ENCODE data around the gene OR14K1. TPM values are rescaled to one million over a fixed set of nuclear protein-coding genes. Genes with fewer than 3 reads are reported as not detected.
"Not testable (repeated sequence)": the region's sequence is repeated elsewhere in the genome, so short reads cannot be mapped to it uniquely, and the experiment has no call there.

Gene OR14K1, protein sequence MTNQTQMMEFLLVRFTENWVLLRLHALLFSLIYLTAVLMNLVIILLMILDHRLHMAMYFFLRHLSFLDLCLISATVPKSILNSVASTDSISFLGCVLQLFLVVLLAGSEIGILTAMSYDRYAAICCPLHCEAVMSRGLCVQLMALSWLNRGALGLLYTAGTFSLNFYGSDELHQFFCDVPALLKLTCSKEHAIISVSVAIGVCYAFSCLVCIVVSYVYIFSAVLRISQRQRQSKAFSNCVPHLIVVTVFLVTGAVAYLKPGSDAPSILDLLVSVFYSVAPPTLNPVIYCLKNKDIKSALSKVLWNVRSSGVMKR
- total RNA-seq (ENCODE audit: insufficient read depth, low replicate concordance): not detected

- no peak for DNase-seq (ENCODE audit: low spot score)
Measured at GRCh38 chr1:247738315-247738714, at the start of gene OR14K1. TSS of gene OR14K1 (plus strand) at chr1:247738615. CDS start at chr1:247738615, 0 bp downstream.

DNA sequence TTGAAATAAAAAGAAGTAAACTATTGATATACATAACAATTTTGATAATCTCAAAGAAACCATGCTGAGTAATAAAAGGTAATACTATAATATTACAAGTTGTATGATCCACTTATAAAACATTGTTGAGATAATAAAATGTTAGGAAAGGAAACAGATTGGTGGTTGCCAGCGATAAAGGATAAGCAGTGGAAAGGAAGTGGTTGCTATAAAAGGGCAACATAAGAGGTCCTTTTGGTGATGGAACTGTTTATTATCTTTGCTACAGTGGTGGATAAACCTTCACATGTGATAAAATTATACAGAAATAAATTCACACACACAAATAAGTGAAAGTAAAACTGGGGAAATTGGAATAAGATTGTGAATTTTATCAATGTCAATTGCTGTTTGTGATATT lies 37.1 kb upstream of the OR14K1 start:
- no peak for DNase-seq (ENCODE audit: low spot score)

- DNase-seq (ENCODE audit: low spot score): not testable (repeated sequence)
Measured at GRCh38 chr1:247710681-247711080, 27.7 kb upstream of the OR14K1 start.

- no peak for DNase-seq (ENCODE audit: low spot score)
Measured at GRCh38 chr1:247713753-247714152, 24.7 kb upstream of the OR14K1 start.

- no peak for DNase-seq (ENCODE audit: low spot score)
Measured at GRCh38 chr1:247716546-247716945, 21.9 kb upstream of the OR14K1 start, which contains the start of gene OR6F1. TSS of gene OR6F1 (minus strand) at chr1:247716646. CDS start at chr1:247712755, 3,891 bp downstream.

DNA sequence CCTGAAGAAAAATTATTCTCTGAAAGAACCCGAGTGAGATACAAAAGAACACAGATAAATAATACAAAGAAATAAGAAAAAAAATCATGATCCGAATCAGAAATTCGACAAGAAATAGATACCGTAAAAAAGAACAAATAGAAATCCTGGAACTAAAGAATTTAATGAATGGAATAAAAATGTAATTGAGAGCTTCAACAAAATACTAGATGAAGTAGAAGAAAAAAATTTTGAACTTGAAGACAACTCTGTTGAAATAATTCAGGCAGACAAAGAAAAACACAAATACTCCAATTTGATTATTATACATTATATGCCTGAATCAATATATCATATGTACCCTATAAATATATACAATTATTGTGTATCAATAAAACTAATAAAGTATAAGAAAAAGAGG lies 17.2 kb upstream of the OR14K1 start:
- no peak for DNase-seq (ENCODE audit: low spot score)

- no peak for DNase-seq (ENCODE audit: low spot score)
Measured at GRCh38 chr1:247740721-247741120, 2.3 kb downstream of the OR14K1 start.

DNA sequence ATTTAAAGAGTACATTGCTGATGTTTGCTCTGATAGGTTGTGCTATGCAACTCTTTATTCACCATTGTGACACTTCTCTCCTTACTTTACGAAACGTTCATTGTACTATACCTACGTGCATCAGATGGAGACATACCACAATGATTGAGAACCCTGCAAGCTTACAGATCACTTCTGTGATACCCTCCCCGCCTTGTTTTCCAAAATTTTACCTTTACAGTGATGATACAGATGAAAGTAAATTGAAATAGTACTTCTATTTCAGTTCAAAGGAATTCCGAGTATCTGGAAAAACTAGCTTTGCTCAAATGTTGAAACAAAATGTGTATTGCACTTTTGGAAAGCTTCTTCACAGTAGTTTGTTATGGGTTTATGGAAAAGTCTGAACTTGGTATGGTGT lies 3.3 kb downstream of the OR14K1 start:
- no peak for DNase-seq (ENCODE audit: low spot score)

DNA sequence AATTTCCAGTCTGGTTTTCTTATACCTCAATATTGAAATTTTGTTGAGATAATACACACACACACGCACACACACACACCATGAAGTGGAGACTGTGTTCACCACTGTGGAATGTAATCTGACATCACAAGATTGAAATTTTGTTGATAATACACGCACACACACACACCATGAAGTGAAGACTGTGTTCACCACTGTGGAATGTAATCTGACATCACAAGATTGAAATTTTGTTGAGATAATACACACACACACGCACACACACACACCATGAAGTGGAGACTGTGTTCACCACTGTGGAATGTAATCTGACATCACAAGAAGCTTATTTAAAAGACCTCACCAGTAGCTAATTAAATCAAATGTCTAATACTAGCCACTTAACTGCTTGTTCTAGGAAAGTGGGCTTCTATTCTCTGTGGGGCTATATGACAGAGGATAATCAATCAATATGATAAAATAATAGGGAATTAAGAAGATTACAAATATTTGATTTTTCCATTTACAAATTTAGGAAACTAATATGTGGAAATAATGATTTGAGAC lies 3.9 kb downstream of the OR14K1 start:
- DNase-seq (ENCODE audit: low spot score): not testable (repeated sequence)

DNA sequence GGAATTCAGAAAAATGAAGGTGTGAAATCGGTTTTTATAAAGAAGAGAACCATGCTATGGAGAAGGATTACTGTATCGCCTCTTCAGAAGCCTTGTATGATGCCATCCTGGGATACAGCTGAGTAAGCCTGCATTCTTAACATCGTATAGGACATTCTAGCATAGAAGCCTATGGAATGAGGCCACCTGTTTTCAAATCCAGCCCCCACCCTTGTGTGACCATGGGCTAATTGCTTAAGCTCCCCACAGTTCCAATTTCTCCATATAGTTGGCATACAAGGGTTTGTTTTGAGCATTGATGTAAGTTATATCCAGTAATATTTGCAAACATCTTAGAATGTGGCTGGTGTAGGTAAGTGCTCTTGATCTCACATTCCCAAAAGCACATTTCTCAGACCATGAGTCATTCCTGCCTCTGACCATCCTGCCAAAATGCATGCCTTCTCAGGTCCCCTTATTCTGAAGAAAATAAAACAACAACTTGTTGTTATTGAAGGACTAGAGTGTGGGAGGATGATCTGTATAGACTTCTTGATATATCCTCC lies 8.0 kb downstream of the OR14K1 start:
- DNase-seq (ENCODE audit: low spot score): no peak

- no peak for DNase-seq (ENCODE audit: low spot score)
Measured at GRCh38 chr1:247747616-247748015, 9.2 kb downstream of the OR14K1 start.

- DNase-seq (ENCODE audit: low spot score): no peak
Measured at GRCh38 chr1:247748041-247748440, 9.6 kb downstream of the OR14K1 start, which contains the start of gene OR14A2. TSS of gene OR14A2 (minus strand) at chr1:247748141.

DNA sequence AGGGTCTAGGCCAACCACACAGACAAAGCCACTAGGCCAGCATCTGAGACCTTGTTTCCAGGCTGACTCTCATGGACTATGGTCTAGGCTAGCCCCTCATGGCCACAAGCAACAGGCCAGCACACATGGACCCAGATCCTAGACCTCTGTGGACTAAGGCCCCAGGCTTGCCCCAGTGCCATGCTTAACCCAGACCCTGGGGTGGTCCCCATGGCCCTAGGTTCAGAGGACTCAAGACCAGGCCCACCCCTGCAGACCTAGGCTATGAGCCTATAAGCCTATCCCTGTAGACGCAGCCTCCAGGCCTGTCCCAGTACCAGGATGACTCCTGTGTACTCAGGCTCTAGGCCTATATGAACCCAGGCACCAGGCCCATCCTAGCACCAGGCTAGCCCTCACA lies 11.5 kb downstream of the OR14K1 start:
- DNase-seq (ENCODE audit: low spot score): no peak

- not testable (repeated sequence) for DNase-seq (ENCODE audit: low spot score)
Measured at GRCh38 chr1:247754311-247754710, 15.9 kb downstream of the OR14K1 start.

DNA sequence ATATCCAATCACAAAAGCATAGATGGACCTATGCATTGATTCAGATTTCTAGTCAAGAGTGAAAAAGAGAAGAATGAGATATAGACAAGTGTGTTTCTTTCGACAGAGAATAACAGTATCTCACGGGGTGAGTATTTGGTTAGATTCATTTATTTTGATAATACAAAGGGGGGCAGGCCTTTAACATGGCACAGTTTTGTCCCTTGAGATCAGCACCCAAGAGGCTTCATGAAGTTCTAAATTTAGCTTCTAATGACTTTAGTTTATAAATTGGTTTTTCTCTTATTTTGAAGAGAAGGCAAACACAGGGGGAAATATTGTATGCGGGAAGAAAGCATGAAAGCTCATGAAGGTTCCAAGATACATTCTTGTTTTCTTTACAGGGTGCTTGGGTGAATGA lies 22.0 kb downstream of the OR14K1 start, which contains the start of gene OR1C1:
OR1C1 (minus strand) TSS at position 101 of the 400 bp plus-strand sequence. CDS start 2,150 bp downstream, outside the sequence.
- DNase-seq (ENCODE audit: low spot score): no peak

- no peak for DNase-seq (ENCODE audit: low spot score)
Measured at GRCh38 chr1:247769603-247770002, 31.2 kb downstream of the OR14K1 start.

Other genes with a start within 250 kb of the OR14K1 start
- 0.72 TPM for gene OR2C3, start 202.2 kb upstream of the OR14K1 start, total RNA-seq (ENCODE audit: insufficient read depth, low replicate concordance)
- gene GCSAML, start 189.5 kb upstream of the OR14K1 start, total RNA-seq (ENCODE audit: insufficient read depth, low replicate concordance): 0.48 TPM
- not detected for gene OR2G2, start 150.3 kb upstream of the OR14K1 start, total RNA-seq (ENCODE audit: insufficient read depth, low replicate concordance)
- gene OR2G3, start 133.0 kb upstream of the OR14K1 start, total RNA-seq (ENCODE audit: insufficient read depth, low replicate concordance): not detected
- 2.2 TPM for gene OR13G1, start 58.9 kb upstream of the OR14K1 start, total RNA-seq (ENCODE audit: insufficient read depth, low replicate concordance)
- 0.72 TPM for gene OR6F1, start 22.0 kb upstream of the OR14K1 start, total RNA-seq (ENCODE audit: insufficient read depth, low replicate concordance)
- 4.6 TPM for gene OR14A2, start 9.5 kb downstream of the OR14K1 start, total RNA-seq (ENCODE audit: insufficient read depth, low replicate concordance)
- 9.9 TPM for gene OR1C1, start 21.9 kb downstream of the OR14K1 start, total RNA-seq (ENCODE audit: insufficient read depth, low replicate concordance)
- gene OR14A16, start 85.5 kb downstream of the OR14K1 start, total RNA-seq (ENCODE audit: insufficient read depth, low replicate concordance): 2.6 TPM
- gene OR11L1, start 103.3 kb downstream of the OR14K1 start, total RNA-seq (ENCODE audit: insufficient read depth, low replicate concordance): 0.96 TPM
- gene TRIM58, start 118.6 kb downstream of the OR14K1 start, total RNA-seq (ENCODE audit: insufficient read depth, low replicate concordance): 7.7 TPM
- gene OR2W3, start 157.0 kb downstream of the OR14K1 start, total RNA-seq (ENCODE audit: insufficient read depth, low replicate concordance): 5.5 TPM
- not detected for gene OR2T8, start 181.6 kb downstream of the OR14K1 start, total RNA-seq (ENCODE audit: insufficient read depth, low replicate concordance)
- gene OR2AJ1, start 186.3 kb downstream of the OR14K1 start, total RNA-seq (ENCODE audit: insufficient read depth, low replicate concordance): 5.3 TPM
- gene OR2L8, start 210.2 kb downstream of the OR14K1 start, total RNA-seq (ENCODE audit: insufficient read depth, low replicate concordance): not detected
- not detected for gene OR2AK2, start 226.6 kb downstream of the OR14K1 start, total RNA-seq (ENCODE audit: insufficient read depth, low replicate concordance)